ENCODE results near the gene ADAMTSL2.

Gene ADAMTSL2

DNA sequence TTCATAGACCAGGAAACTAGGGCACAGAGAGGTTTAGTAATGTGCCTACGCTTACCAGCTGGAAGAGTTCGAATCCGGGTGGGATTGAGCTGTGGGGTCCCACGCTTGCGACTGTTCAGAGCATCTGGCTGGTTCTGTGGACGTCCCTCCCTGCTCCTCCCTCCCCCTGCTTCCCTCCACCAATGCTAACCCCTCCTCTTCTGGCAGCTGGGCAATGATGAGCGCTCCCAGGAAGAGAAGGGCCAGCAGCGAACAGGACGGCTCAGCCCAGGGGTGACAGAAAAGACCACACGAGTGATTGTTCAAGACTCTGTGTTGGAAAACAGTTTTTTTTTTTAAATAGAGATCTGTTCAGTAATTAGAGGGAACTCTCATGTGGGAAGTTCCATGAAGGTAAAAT, 67.8 kb downstream of the ADAMTSL2 start:
- TF ChIP-seq, protein P1, sequence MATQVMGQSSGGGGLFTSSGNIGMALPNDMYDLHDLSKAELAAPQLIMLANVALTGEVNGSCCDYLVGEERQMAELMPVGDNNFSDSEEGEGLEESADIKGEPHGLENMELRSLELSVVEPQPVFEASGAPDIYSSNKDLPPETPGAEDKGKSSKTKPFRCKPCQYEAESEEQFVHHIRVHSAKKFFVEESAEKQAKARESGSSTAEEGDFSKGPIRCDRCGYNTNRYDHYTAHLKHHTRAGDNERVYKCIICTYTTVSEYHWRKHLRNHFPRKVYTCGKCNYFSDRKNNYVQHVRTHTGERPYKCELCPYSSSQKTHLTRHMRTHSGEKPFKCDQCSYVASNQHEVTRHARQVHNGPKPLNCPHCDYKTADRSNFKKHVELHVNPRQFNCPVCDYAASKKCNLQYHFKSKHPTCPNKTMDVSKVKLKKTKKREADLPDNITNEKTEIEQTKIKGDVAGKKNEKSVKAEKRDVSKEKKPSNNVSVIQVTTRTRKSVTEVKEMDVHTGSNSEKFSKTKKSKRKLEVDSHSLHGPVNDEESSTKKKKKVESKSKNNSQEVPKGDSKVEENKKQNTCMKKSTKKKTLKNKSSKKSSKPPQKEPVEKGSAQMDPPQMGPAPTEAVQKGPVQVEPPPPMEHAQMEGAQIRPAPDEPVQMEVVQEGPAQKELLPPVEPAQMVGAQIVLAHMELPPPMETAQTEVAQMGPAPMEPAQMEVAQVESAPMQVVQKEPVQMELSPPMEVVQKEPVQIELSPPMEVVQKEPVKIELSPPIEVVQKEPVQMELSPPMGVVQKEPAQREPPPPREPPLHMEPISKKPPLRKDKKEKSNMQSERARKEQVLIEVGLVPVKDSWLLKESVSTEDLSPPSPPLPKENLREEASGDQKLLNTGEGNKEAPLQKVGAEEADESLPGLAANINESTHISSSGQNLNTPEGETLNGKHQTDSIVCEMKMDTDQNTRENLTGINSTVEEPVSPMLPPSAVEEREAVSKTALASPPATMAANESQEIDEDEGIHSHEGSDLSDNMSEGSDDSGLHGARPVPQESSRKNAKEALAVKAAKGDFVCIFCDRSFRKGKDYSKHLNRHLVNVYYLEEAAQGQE (IDR thresholded peaks at IDR 0.05; ENCODE audit: low read depth) = no peak

- TF ChIP-seq EP300 (IDR thresholded peaks at IDR 0.05; ENCODE audit: borderline replicate concordance) = no peak
Measured at GRCh38 chr9:133603135-133603927, 68.8 kb downstream of the ADAMTSL2 start.

DNA sequence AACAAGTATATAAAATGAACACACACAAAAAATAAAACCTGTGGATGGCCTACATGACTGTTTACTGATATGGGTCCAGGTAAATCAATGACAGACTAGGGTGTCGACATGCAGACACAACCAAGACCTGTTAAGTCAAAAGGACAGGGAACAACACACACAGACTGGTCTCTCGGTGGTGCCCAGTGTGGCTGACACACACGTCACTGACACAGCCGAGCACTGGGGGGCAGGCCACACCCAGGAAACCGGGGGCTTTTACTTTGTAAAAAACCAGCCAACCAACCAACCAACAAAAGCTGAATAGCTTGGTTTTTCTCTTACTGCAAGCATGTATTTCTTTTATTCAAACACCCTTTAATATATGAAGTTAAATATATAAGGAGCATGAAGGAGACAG, 69.7 kb downstream of the ADAMTSL2 start:
- TF ChIP-seq CEBPB (IDR thresholded peaks at IDR 0.05) = no peak
- no peak for TF ChIP-seq TCF12 (IDR thresholded peaks at IDR 0.05; ENCODE audit: low read depth)
- TF ChIP-seq RAD21 (IDR thresholded peaks at IDR 0.05; ENCODE audit: low read depth) = 0 out of 2 replicates have a peak, but pooled peaks have one; percentile 3

DNA sequence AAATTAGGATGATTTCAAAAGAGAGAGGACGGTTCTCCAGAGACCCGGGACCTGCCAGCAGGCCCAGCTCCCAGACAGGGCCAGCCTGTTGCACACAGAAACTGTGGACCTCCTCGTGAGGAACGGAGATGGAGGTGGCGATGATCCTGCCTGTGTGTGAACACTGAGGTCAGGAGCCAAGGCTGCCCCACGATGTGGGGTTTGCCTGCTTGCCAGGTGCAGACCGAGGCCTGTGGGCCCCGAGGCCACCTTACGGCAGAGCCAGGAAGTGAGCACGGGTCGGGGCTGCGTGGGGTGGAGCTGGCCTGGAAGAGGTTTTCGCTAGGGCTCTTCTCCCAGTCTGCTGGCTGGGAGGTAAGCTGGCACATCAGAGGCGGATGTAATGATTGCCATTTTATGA, 70.4 kb downstream of the ADAMTSL2 start:
- no peak for TF ChIP-seq EGR1 (IDR thresholded peaks at IDR 0.05)
- TF ChIP-seq EP300 (IDR thresholded peaks at IDR 0.05; ENCODE audit: borderline replicate concordance) = no peak
- TF ChIP-seq, protein P2, sequence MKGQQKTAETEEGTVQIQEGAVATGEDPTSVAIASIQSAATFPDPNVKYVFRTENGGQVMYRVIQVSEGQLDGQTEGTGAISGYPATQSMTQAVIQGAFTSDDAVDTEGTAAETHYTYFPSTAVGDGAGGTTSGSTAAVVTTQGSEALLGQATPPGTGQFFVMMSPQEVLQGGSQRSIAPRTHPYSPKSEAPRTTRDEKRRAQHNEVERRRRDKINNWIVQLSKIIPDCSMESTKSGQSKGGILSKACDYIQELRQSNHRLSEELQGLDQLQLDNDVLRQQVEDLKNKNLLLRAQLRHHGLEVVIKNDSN (IDR thresholded peaks at IDR 0.05) = no peak
- no peak for TF ChIP-seq TAF1 (IDR thresholded peaks at IDR 0.05; ENCODE audit: low read depth)
- TF ChIP-seq RAD21 (IDR thresholded peaks at IDR 0.05; ENCODE audit: low read depth) = no peak
- TF ChIP-seq MAX (IDR thresholded peaks at IDR 0.05) = no peak
- TF ChIP-seq YY1 (IDR thresholded peaks at IDR 0.05; ENCODE audit: low read depth) = no peak
- TF ChIP-seq ZBTB7A (IDR thresholded peaks at IDR 0.05; ENCODE audit: low read depth) = no peak
- no peak for TF ChIP-seq CEBPB (IDR thresholded peaks at IDR 0.05)

GRCh38 chr9:133605446-133605845, 70.9 kb downstream of the ADAMTSL2 start:
- TF ChIP-seq TCF12 (IDR thresholded peaks at IDR 0.05; ENCODE audit: low read depth) = no peak
- TF ChIP-seq TAF1 (IDR thresholded peaks at IDR 0.05; ENCODE audit: low read depth) = no peak
- TF ChIP-seq FOXM1 (IDR thresholded peaks at IDR 0.05; ENCODE audit: borderline replicate concordance, low read depth) = no peak

DNA sequence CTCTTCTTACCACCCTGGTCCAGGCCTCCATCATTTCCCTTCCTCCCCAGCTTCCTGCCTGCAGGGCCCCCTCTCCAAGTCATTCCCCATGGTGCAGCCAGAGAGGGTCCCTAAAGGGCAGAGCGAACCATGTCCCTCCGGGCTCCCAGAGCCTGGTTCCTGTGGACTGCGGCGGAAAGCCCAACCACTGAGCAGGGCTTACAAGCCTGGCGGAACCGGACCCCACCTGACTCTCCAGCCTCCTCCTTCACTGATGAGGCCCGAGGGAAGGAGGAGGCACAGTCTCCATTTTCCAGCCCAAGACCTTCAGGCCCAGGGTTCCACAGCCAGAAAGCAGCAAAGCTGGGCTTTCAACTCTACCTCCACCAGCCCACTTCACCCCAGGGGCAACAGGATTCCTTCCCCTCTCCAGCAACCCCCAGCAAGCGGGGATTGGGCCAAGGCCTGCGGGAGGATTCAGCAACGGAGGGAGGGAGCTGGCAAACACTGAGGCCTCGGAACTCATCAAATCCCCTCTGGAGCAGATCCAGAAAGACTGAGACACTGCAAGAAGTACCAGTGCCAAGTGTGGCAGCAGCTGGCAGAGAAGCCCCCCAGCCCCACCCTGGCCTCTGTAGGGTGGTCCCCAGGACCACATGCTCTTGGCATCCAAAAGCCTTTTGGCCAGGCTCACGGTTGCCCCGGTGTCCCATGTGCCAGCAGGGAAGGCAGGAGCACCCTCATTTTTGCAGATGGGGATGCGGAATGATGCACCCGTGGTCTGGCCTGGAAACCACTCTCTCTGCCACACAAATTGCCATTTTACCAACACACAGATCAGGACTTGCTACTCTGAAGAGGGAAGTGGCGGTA, 71.6 kb downstream of the ADAMTSL2 start:
- TF ChIP-seq TEAD4 (IDR thresholded peaks at IDR 0.05) (no peak), CEBPB (IDR thresholded peaks at IDR 0.05) (no peak), EGR1 (IDR thresholded peaks at IDR 0.05) (no peak), RAD21 (IDR thresholded peaks at IDR 0.05; ENCODE audit: low read depth) (no peak), CREB1 (IDR thresholded peaks at IDR 0.05; ENCODE audit: low read depth) (no peak), TCF12 (IDR thresholded peaks at IDR 0.05; ENCODE audit: low read depth) (no peak), NFIC (IDR thresholded peaks at IDR 0.05) (no peak), MAX (IDR thresholded peaks at IDR 0.05) (no peak), FOXM1 (IDR thresholded peaks at IDR 0.05; ENCODE audit: borderline replicate concordance, low read depth) (no peak), TAF1 (IDR thresholded peaks at IDR 0.05; ENCODE audit: low read depth) (no peak), ZBTB7A (IDR thresholded peaks at IDR 0.05; ENCODE audit: low read depth) (no peak), EP300 (IDR thresholded peaks at IDR 0.05; ENCODE audit: borderline replicate concordance) (no peak)
- TF ChIP-seq, protein P1 (IDR thresholded peaks at IDR 0.05; ENCODE audit: low read depth) = no peak
- TF ChIP-seq, protein P2 (IDR thresholded peaks at IDR 0.05) = no peak
